BE2C (cell line): ENCODE results near the gene DCST1.

Experiments
- DNase-seq: peaks from one replicate; pipeline ENCODE4 v3.0.0-alpha.2; 2020
- H3K27me3 ChIP-seq: fragments of 250-450 bp; sonication (Bioruptor Pico); 2 replicates; pipeline ENCODE4 v1.5.1; 2020; ENCODE audit warnings: mild to moderate bottlenecking
- H3K36me3 ChIP-seq: fragments of 250-450 bp; sonication (Bioruptor Pico); 2 replicates; pipeline ENCODE4 v1.5.1; 2020; ENCODE audit warnings: mild to moderate bottlenecking
- H3K4me1 ChIP-seq: fragments of 250-450 bp; sonication (Bioruptor Pico); 2 replicates; pipeline ENCODE4 v1.5.1; 2020
- H3K4me3 ChIP-seq: 2 replicates; pipeline ENCODE4 v1.5.1; 2011; ENCODE audit warnings: low read depth, low read length
- H3K9me3 ChIP-seq: fragments of 250-450 bp; sonication (Bioruptor Pico); 2 replicates; pipeline ENCODE4 v1.5.1; 2020
- CTCF ChIP-seq: IDR thresholded peaks from 2 replicates; pipeline ENCODE4 v1.5.1; 2012; ENCODE audit warnings: mild to moderate bottlenecking, low read depth, low read length

The DCST1 gene

GRCh38 chr1:155038602-155039307, 5.1 kb downstream of the DCST1 start:
- Histone ChIP-seq H3K9me3 (no peaks in the 10 kb centered on the region), H3K4me3 (no peak overlapping the region), H3K4me1 (no peaks in the 10 kb centered on the region), H3K27me3 (no peaks in the 10 kb centered on the region), H3K36me3 (no peaks in the 10 kb centered on the region)
- DNase-seq: no peak
- TF ChIP-seq CTCF: no peak

- H3K9me3 ChIP-seq: no peaks in the 10 kb centered on the region
- no peaks in the 10 kb centered on the region for H3K4me1 ChIP-seq
- H3K36me3 ChIP-seq: no peaks in the 10 kb centered on the region
- no peak for TF ChIP-seq CTCF
- DNase-seq: no peak
- H3K4me3 ChIP-seq: no peak overlapping the region
- no peaks in the 10 kb centered on the region for H3K27me3 ChIP-seq
Observed at GRCh38 chr1:155039308-155039669, 5.7 kb downstream of the DCST1 start.

- Histone ChIP-seq H3K27me3 (no peaks in the 10 kb centered on the region), H3K9me3 (no peaks in the 10 kb centered on the region), H3K36me3 (no peaks in the 10 kb centered on the region), H3K4me1 (peaks cover 4% of the 10 kb centered on the region; the same call in 1 of the 2 replicates), H3K4me3 (no peak overlapping the region)
- no peak for DNase-seq
- TF ChIP-seq CTCF: no peak
Observed at GRCh38 chr1:155040358-155041093, 6.9 kb downstream of the DCST1 start.

GRCh38 chr1:155042789-155043188, 9.2 kb downstream of the DCST1 start:
- no peak overlapping the region for H3K4me3 ChIP-seq
- no peaks in the 10 kb centered on the region for H3K9me3 ChIP-seq
- peaks cover 4% of the 10 kb centered on the region; the same call in 1 of the 2 replicates for H3K4me1 ChIP-seq
- H3K27me3 ChIP-seq: no peaks in the 10 kb centered on the region
- no peaks in the 10 kb centered on the region for H3K36me3 ChIP-seq
- TF ChIP-seq CTCF: no peak
- DNase-seq: no peak

GRCh38 chr1:155043301-155043702, 9.7 kb downstream of the DCST1 start:
- no peak overlapping the region for H3K4me3 ChIP-seq
- no peaks in the 10 kb centered on the region for H3K36me3 ChIP-seq
- no peaks in the 10 kb centered on the region for H3K27me3 ChIP-seq
- no peaks in the 10 kb centered on the region for H3K9me3 ChIP-seq
- H3K4me1 ChIP-seq: peaks cover 4% of the 10 kb centered on the region; the same call in 1 of the 2 replicates
- no peak for DNase-seq
- no peak for TF ChIP-seq CTCF

- Histone ChIP-seq H3K4me3 (no peak overlapping the region), H3K9me3 (no peaks in the 10 kb centered on the region), H3K4me1 (peaks cover 4% of the 10 kb centered on the region; the same call in 1 of the 2 replicates), H3K36me3 (no peaks in the 10 kb centered on the region), H3K27me3 (no peaks in the 10 kb centered on the region)
- no peak for DNase-seq
- TF ChIP-seq CTCF: no peak
Observed at GRCh38 chr1:155043793-155044192, 10.2 kb downstream of the DCST1 start.
